ENCODE results near the gene UCKL1.

The UCKL1 gene

GRCh38 chr20:63952210-63952535 is 4.0 kb downstream of the UCKL1 start:
- DNase-seq (ENCODE audit: extremely low spot score) = no peak
- ChIA-PET CTCF (interaction anchor here (0.6 kb wide), 1 partner anchor 241 kb away, joined by 3 read pairs; no protein-coding TSS in a partner anchor), POLR2A (interaction anchor here (1.0 kb wide), 1 partner anchor 9 kb away, joined by 3 read pairs; no protein-coding TSS in a partner anchor)
- TF ChIP-seq SP1 (IDR thresholded peaks at IDR 0.05) = no peak
- no peak for TF ChIP-seq BHLHE40 (IDR thresholded peaks at IDR 0.05; ENCODE audit: borderline replicate concordance)

GRCh38 chr20:63951398-63952209 is 4.6 kb downstream of the UCKL1 start:
- no peak for DNase-seq (ENCODE audit: extremely low spot score)
- POLR2A ChIA-PET = interaction anchor here (1.0 kb wide), 1 partner anchor 8 kb away, joined by 3 read pairs; no protein-coding TSS in a partner anchor
- CTCF ChIA-PET = interaction anchor here (0.5 to 0.6 kb wide), 2 partner anchors 20 to 42 kb away, joined by 3 to 6 read pairs; no protein-coding TSS in a partner anchor
- TF ChIP-seq ARNT (IDR thresholded peaks at IDR 0.05) (no peak), BHLHE40 (IDR thresholded peaks at IDR 0.05; ENCODE audit: borderline replicate concordance) (no peak), HDGF (IDR thresholded peaks at IDR 0.05; ENCODE audit: borderline replicate concordance) (no peak), L3MBTL2 (conservative IDR thresholded peaks at IDR 0.05) (no peak), CTBP1 (IDR thresholded peaks at IDR 0.05; ENCODE audit: borderline replicate concordance) (no peak), SP1 (IDR thresholded peaks at IDR 0.05) (no peak), FOXM1 (IDR thresholded peaks at IDR 0.05; ENCODE audit: borderline replicate concordance) (no peak), NFRKB (IDR thresholded peaks at IDR 0.05) (no peak), TARDBP (IDR thresholded peaks at IDR 0.05) (no peak), FOXA1 (IDR thresholded peaks at IDR 0.05) (no peak), PKNOX1 (IDR thresholded peaks at IDR 0.05) (no peak), ZNF384 (IDR thresholded peaks at IDR 0.05) (no peak), SUZ12 (IDR thresholded peaks at IDR 0.05) (no peak), FOXK2 (IDR thresholded peaks at IDR 0.05) (no peak), LEF1 (IDR thresholded peaks at IDR 0.05; ENCODE audit: borderline replicate concordance) (no peak), ELF4 (IDR thresholded peaks at IDR 0.05) (no peak)

- no peak for DNase-seq (ENCODE audit: extremely low spot score)
- ChIA-PET POLR2A (interaction anchor here (1.0 kb wide), 1 partner anchor 8 kb away, joined by 3 read pairs; no protein-coding TSS in a partner anchor), CTCF (interaction anchor here (0.6 kb wide), 1 partner anchor 86 kb away, joined by 3 read pairs; the partner anchor contains the start of gene TPD52L2)
- no peak for TF ChIP-seq BHLHE40 (IDR thresholded peaks at IDR 0.05; ENCODE audit: borderline replicate concordance)
- no peak for TF ChIP-seq FOXA1 (IDR thresholded peaks at IDR 0.05)
- TF ChIP-seq FOXK2 (IDR thresholded peaks at IDR 0.05) = no peak
- TF ChIP-seq SP1 (IDR thresholded peaks at IDR 0.05) = no peak
- TF ChIP-seq L3MBTL2 (conservative IDR thresholded peaks at IDR 0.05) = no peak
- TF ChIP-seq ZNF384 (IDR thresholded peaks at IDR 0.05) = no peak
- TF ChIP-seq PKNOX1 (IDR thresholded peaks at IDR 0.05) = no peak
- no peak for TF ChIP-seq SUZ12 (IDR thresholded peaks at IDR 0.05)
- TF ChIP-seq FOXM1 (IDR thresholded peaks at IDR 0.05; ENCODE audit: borderline replicate concordance) = no peak
- TF ChIP-seq ARNT (IDR thresholded peaks at IDR 0.05) = no peak
- TF ChIP-seq CTBP1 (IDR thresholded peaks at IDR 0.05; ENCODE audit: borderline replicate concordance) = no peak
- no peak for TF ChIP-seq HDGF (IDR thresholded peaks at IDR 0.05; ENCODE audit: borderline replicate concordance)
- TF ChIP-seq TARDBP (IDR thresholded peaks at IDR 0.05) = no peak
- TF ChIP-seq ELF4 (IDR thresholded peaks at IDR 0.05) = no peak
- TF ChIP-seq LEF1 (IDR thresholded peaks at IDR 0.05; ENCODE audit: borderline replicate concordance) = no peak
- TF ChIP-seq NFRKB (IDR thresholded peaks at IDR 0.05) = no peak
These were observed 5.4 kb downstream of the UCKL1 start for GRCh38 chr20:63950701-63951397.

- POLR2A ChIA-PET = no interaction called here
- CTCF ChIA-PET = no interaction called here
- no peak for DNase-seq (ENCODE audit: extremely low spot score)
- TF ChIP-seq L3MBTL2 (conservative IDR thresholded peaks at IDR 0.05) (no peak), ARNT (IDR thresholded peaks at IDR 0.05) (no peak)
These were observed 8.4 kb downstream of the UCKL1 start for GRCh38 chr20:63947638-63948456.

- TF ChIP-seq LEF1 (IDR thresholded peaks at IDR 0.05; ENCODE audit: borderline replicate concordance) = no peak
- TF ChIP-seq ELF4 (IDR thresholded peaks at IDR 0.05) = no peak
- no peak for TF ChIP-seq TARDBP (IDR thresholded peaks at IDR 0.05)
- no peak for TF ChIP-seq FOXA1 (IDR thresholded peaks at IDR 0.05)
- TF ChIP-seq NFRKB (IDR thresholded peaks at IDR 0.05) = no peak
- no peak for TF ChIP-seq HDGF (IDR thresholded peaks at IDR 0.05; ENCODE audit: borderline replicate concordance)
- TF ChIP-seq ZNF384 (IDR thresholded peaks at IDR 0.05) = no peak
- no peak for TF ChIP-seq FOXK2 (IDR thresholded peaks at IDR 0.05)
- no peak for TF ChIP-seq FOXM1 (IDR thresholded peaks at IDR 0.05; ENCODE audit: borderline replicate concordance)
- TF ChIP-seq SP1 (IDR thresholded peaks at IDR 0.05) = no peak
- TF ChIP-seq SUZ12 (IDR thresholded peaks at IDR 0.05) = no peak
- POLR2A ChIA-PET = no interaction called here
- DNase-seq (ENCODE audit: extremely low spot score) = no peak
- CTCF ChIA-PET = interaction anchor here (0.6 kb wide), 1 partner anchor 7 kb away, joined by 3 read pairs; no protein-coding TSS in a partner anchor
These were observed 9.1 kb downstream of the UCKL1 start for GRCh38 chr20:63946986-63947637.
